ENCODE measurements around the gene FNBP1.
"Not testable (repeated sequence)": the region's sequence is repeated elsewhere in the genome, so short reads cannot be mapped to it uniquely, and the experiment has no call there.

Gene FNBP1

GRCh38 chr9:129900263-129901027 is 142.5 kb downstream of the FNBP1 start:
- Histone ChIP-seq H3K9me3 (ENCODE audit: control insufficient read depth in 5 of 5, low read length in 5 of 5) (no peaks in the 10 kb centered on the region), H3K27ac (ENCODE audit: low read depth, low read length) (no peak overlapping the region), H3K4me1 (ENCODE audit: control insufficient read depth in 5 of 5, insufficient read depth in 5 of 5, low read length in 5 of 5) (peaks cover 0 to 5% (median 2%) of the 10 kb centered on the region in 5 donors), H3K9ac (ENCODE audit: low read length in 5 of 5) (no peak overlapping the region), H3K27me3 (ENCODE audit: control insufficient read depth in 5 of 5, insufficient read depth in 4 of 5, low read length in 5 of 5) (no peaks in the 10 kb centered on the region), H3K36me3 (ENCODE audit: control insufficient read depth in 5 of 5, insufficient read depth in 5 of 5, low read length in 5 of 5) (peaks cover 6 to 70% (median 35%) of the 10 kb centered on the region in 5 donors), H3K4me3 (ENCODE audit: low read depth in 1 of 5, low read length in 5 of 5) (no peak overlapping the region)

- Histone ChIP-seq H3K4me3 (ENCODE audit: low read depth in 1 of 5, low read length in 5 of 5) (no peak overlapping the region), H3K9ac (ENCODE audit: low read length in 5 of 5) (no peak overlapping the region), H3K9me3 (ENCODE audit: control insufficient read depth in 5 of 5, low read length in 5 of 5) (no peaks in the 10 kb centered on the region), H3K36me3 (ENCODE audit: control insufficient read depth in 5 of 5, insufficient read depth in 5 of 5, low read length in 5 of 5) (peaks cover 10 to 76% (median 36%) of the 10 kb centered on the region in 5 donors), H3K27ac (ENCODE audit: low read depth, low read length) (no peak overlapping the region), H3K27me3 (ENCODE audit: control insufficient read depth in 5 of 5, insufficient read depth in 4 of 5, low read length in 5 of 5) (no peaks in the 10 kb centered on the region), H3K4me1 (ENCODE audit: control insufficient read depth in 5 of 5, insufficient read depth in 5 of 5, low read length in 5 of 5) (peaks cover 0 to 5% (median 2%) of the 10 kb centered on the region in 5 donors)
Measured at GRCh38 chr9:129899620-129900019, 143.4 kb downstream of the FNBP1 start.

- no peak overlapping the region for H3K4me3 ChIP-seq (ENCODE audit: low read depth in 1 of 5, low read length in 5 of 5)
- H3K9me3 ChIP-seq (ENCODE audit: control insufficient read depth in 5 of 5, low read length in 5 of 5), result no peaks in the 10 kb centered on the region
- H3K27me3 ChIP-seq (ENCODE audit: control insufficient read depth in 5 of 5, insufficient read depth in 4 of 5, low read length in 5 of 5), result no peaks in the 10 kb centered on the region
- no peak overlapping the region for H3K27ac ChIP-seq (ENCODE audit: low read depth, low read length)
- no peak overlapping the region for H3K9ac ChIP-seq (ENCODE audit: low read length in 5 of 5)
- H3K36me3 ChIP-seq (ENCODE audit: control insufficient read depth in 5 of 5, insufficient read depth in 5 of 5, low read length in 5 of 5), result peaks cover 9 to 78% (median 35%) of the 10 kb centered on the region in 5 donors
- H3K4me1 ChIP-seq (ENCODE audit: control insufficient read depth in 5 of 5, insufficient read depth in 5 of 5, low read length in 5 of 5), result peaks cover 0 to 5% (median 2%) of the 10 kb centered on the region in 5 donors
Measured at GRCh38 chr9:129898185-129898584, 144.8 kb downstream of the FNBP1 start.

- H3K36me3 ChIP-seq (ENCODE audit: control insufficient read depth in 5 of 5, insufficient read depth in 5 of 5, low read length in 5 of 5), result peaks cover 9 to 69% (median 30%) of the 10 kb centered on the region in 5 donors
- H3K9ac ChIP-seq (ENCODE audit: low read length in 5 of 5), result no peak overlapping the region
- peaks cover 0 to 5% (median 2%) of the 10 kb centered on the region in 5 donors for H3K4me1 ChIP-seq (ENCODE audit: control insufficient read depth in 5 of 5, insufficient read depth in 5 of 5, low read length in 5 of 5)
- H3K27me3 ChIP-seq (ENCODE audit: control insufficient read depth in 5 of 5, insufficient read depth in 4 of 5, low read length in 5 of 5), result no peaks in the 10 kb centered on the region
- no peak overlapping the region for H3K4me3 ChIP-seq (ENCODE audit: low read depth in 1 of 5, low read length in 5 of 5)
- H3K27ac ChIP-seq (ENCODE audit: low read depth, low read length), result no peak overlapping the region
- no peaks in the 10 kb centered on the region for H3K9me3 ChIP-seq (ENCODE audit: control insufficient read depth in 5 of 5, low read length in 5 of 5)
Measured at GRCh38 chr9:129897263-129897662, 145.7 kb downstream of the FNBP1 start.

GRCh38 chr9:129895376-129896268 is 147.4 kb downstream of the FNBP1 start:
- no peak overlapping the region for H3K9ac ChIP-seq (ENCODE audit: low read length in 5 of 5)
- H3K4me1 ChIP-seq (ENCODE audit: control insufficient read depth in 5 of 5, insufficient read depth in 5 of 5, low read length in 5 of 5), result peaks cover 0 to 5% (median 2%) of the 10 kb centered on the region in 5 donors
- H3K27me3 ChIP-seq (ENCODE audit: control insufficient read depth in 5 of 5, insufficient read depth in 4 of 5, low read length in 5 of 5), result no peaks in the 10 kb centered on the region
- no peak overlapping the region for H3K27ac ChIP-seq (ENCODE audit: low read depth, low read length)
- H3K9me3 ChIP-seq (ENCODE audit: control insufficient read depth in 5 of 5, low read length in 5 of 5), result no peaks in the 10 kb centered on the region
- peaks cover 9 to 61% (median 23%) of the 10 kb centered on the region in 5 donors for H3K36me3 ChIP-seq (ENCODE audit: control insufficient read depth in 5 of 5, insufficient read depth in 5 of 5, low read length in 5 of 5)
- H3K4me3 ChIP-seq (ENCODE audit: low read depth in 1 of 5, low read length in 5 of 5), result no peak overlapping the region

GRCh38 chr9:129894120-129894823 is 148.7 kb downstream of the FNBP1 start:
- Histone ChIP-seq H3K36me3 (ENCODE audit: control insufficient read depth in 5 of 5, insufficient read depth in 5 of 5, low read length in 5 of 5) (peaks cover 9 to 55% (median 19%) of the 10 kb centered on the region in 5 donors), H3K4me1 (ENCODE audit: control insufficient read depth in 5 of 5, insufficient read depth in 5 of 5, low read length in 5 of 5) (peaks cover 0 to 13% (median 2%) of the 10 kb centered on the region in 5 donors), H3K4me3 (ENCODE audit: low read depth in 1 of 5, low read length in 5 of 5) (no peak overlapping the region)

GRCh38 chr9:129891569-129891968 is 151.4 kb downstream of the FNBP1 start:
- no peaks in the 10 kb centered on the region for H3K27me3 ChIP-seq (ENCODE audit: control insufficient read depth in 5 of 5, insufficient read depth in 4 of 5, low read length in 5 of 5)
- H3K9ac ChIP-seq (ENCODE audit: low read length in 5 of 5), result no peak overlapping the region
- peaks cover 9 to 39% (median 17%) of the 10 kb centered on the region in 5 donors for H3K36me3 ChIP-seq (ENCODE audit: control insufficient read depth in 5 of 5, insufficient read depth in 5 of 5, low read length in 5 of 5)
- no peak overlapping the region for H3K4me3 ChIP-seq (ENCODE audit: low read depth in 1 of 5, low read length in 5 of 5)
- no peak overlapping the region for H3K27ac ChIP-seq (ENCODE audit: low read depth, low read length)
- no peaks in the 10 kb centered on the region for H3K9me3 ChIP-seq (ENCODE audit: control insufficient read depth in 5 of 5, low read length in 5 of 5)
- H3K4me1 ChIP-seq (ENCODE audit: control insufficient read depth in 5 of 5, insufficient read depth in 5 of 5, low read length in 5 of 5), result peaks cover 0 to 31% (median 4%) of the 10 kb centered on the region in 5 donors

More at GRCh38 chr9:129894120-129894823, 148.7 kb downstream of the FNBP1 start:
- no peak overlapping the region for H3K9ac ChIP-seq (ENCODE audit: low read length in 5 of 5)
- H3K27me3 ChIP-seq (ENCODE audit: control insufficient read depth in 5 of 5, insufficient read depth in 4 of 5, low read length in 5 of 5), result no peaks in the 10 kb centered on the region
- no peak overlapping the region for H3K27ac ChIP-seq (ENCODE audit: low read depth, low read length)
- no peaks in the 10 kb centered on the region for H3K9me3 ChIP-seq (ENCODE audit: control insufficient read depth in 5 of 5, low read length in 5 of 5)

GRCh38 chr9:129890718-129891299 is 152.2 kb downstream of the FNBP1 start:
- not testable (repeated sequence) for H3K27me3 ChIP-seq (ENCODE audit: control insufficient read depth in 5 of 5, insufficient read depth in 4 of 5, low read length in 5 of 5); H3K9me3 ChIP-seq (ENCODE audit: control insufficient read depth in 5 of 5, low read length in 5 of 5); H3K27ac ChIP-seq (ENCODE audit: low read depth, low read length); H3K9ac ChIP-seq (ENCODE audit: low read length in 5 of 5); H3K4me3 ChIP-seq (ENCODE audit: low read depth in 1 of 5, low read length in 5 of 5)
- Histone ChIP-seq H3K4me1 (ENCODE audit: control insufficient read depth in 5 of 5, insufficient read depth in 5 of 5, low read length in 5 of 5) (peaks cover 3 to 36% (median 11%) of the 10 kb centered on the region in 5 donors), H3K36me3 (ENCODE audit: control insufficient read depth in 5 of 5, insufficient read depth in 5 of 5, low read length in 5 of 5) (peaks cover 8 to 34% (median 15%) of the 10 kb centered on the region in 5 donors)

GRCh38 chr9:129889941-129890717 is 152.9 kb downstream of the FNBP1 start:
- Histone ChIP-seq H3K9ac (ENCODE audit: low read length in 5 of 5) (no peak overlapping the region), H3K27me3 (ENCODE audit: control insufficient read depth in 5 of 5, insufficient read depth in 4 of 5, low read length in 5 of 5) (no peaks in the 10 kb centered on the region), H3K4me1 (ENCODE audit: control insufficient read depth in 5 of 5, insufficient read depth in 5 of 5, low read length in 5 of 5) (peaks cover 3 to 42% (median 16%) of the 10 kb centered on the region in 5 donors)

More at GRCh38 chr9:129889941-129890717, 152.9 kb downstream of the FNBP1 start:
- Histone ChIP-seq H3K9me3 (ENCODE audit: control insufficient read depth in 5 of 5, low read length in 5 of 5) (no peaks in the 10 kb centered on the region), H3K27ac (ENCODE audit: low read depth, low read length) (no peak overlapping the region), H3K36me3 (ENCODE audit: control insufficient read depth in 5 of 5, insufficient read depth in 5 of 5, low read length in 5 of 5) (peaks cover 3 to 28% (median 11%) of the 10 kb centered on the region in 5 donors), H3K4me3 (ENCODE audit: low read depth in 1 of 5, low read length in 5 of 5) (no peak overlapping the region)

Measured in subcutaneous abdominal adipose tissue (tissue), 5 donors.